HFFc6 (cell line): ENCODE measurements around the gene ATP6V0E2. TPM values are rescaled to one million over a fixed set of nuclear protein-coding genes. Genes with fewer than 3 reads are reported as not detected.

Source experiments
- DNase-seq: peaks from one replicate; pipeline ENCODE4 v3.0.0-alpha.2; 2018
- H3K27ac Mint-ChIP-seq: 2 replicates; pipeline ENCODE4 v1.8.0; 2020; ENCODE audit warnings: mild to moderate bottlenecking, mixed read lengths
- H3K27me3 Mint-ChIP-seq: 2 replicates; pipeline ENCODE4 v1.8.0; 2021; ENCODE audit warnings: mild to moderate bottlenecking, moderate library complexity, mixed read lengths; ENCODE audit not compliant: insufficient read depth
- H3K36me3 Mint-ChIP-seq: 2 replicates; pipeline ENCODE4 v1.8.0; 2021; ENCODE audit warnings: low read depth, mixed read lengths
- H3K4me1 Mint-ChIP-seq: 2 replicates; pipeline ENCODE4 v1.8.0; 2020; ENCODE audit warnings: low read depth, mixed read lengths
- H3K4me3 Mint-ChIP-seq: 2 replicates; pipeline ENCODE4 v1.8.0; 2020; ENCODE audit warnings: mild to moderate bottlenecking, moderate library complexity, mixed read lengths
- H3K9me3 Mint-ChIP-seq: 2 replicates; pipeline ENCODE4 v1.8.0; 2020; ENCODE audit warnings: mild to moderate bottlenecking, mixed read lengths
- total RNA-seq, 6 experiments: library from RNA; stranded (reverse); fragmentation: NEBNext Ultra II Directional; extraction: Animal tissue kit (Norgen Biotek cat#: 25700); gene quantifications; 2 replicates in 1 of 6; 3 replicates in 5 of 6; pipeline ENCODE4 v1.2.3, GENCODE V29; 2021
- TF ChIP-seq, protein P1 (sequence below): fragments of 200-600 bp; sonication (generic); IDR thresholded peaks from 2 replicates; pipeline ENCODE4 v1.5.0; 2021; ENCODE audit warnings: antibody characterized with exemption, mild to moderate bottlenecking

Gene ATP6V0E2
- total RNA-seq, 6 experiments from 2014 or later, result 40.9 to 54.8 (median 48.0) TPM

DNA sequence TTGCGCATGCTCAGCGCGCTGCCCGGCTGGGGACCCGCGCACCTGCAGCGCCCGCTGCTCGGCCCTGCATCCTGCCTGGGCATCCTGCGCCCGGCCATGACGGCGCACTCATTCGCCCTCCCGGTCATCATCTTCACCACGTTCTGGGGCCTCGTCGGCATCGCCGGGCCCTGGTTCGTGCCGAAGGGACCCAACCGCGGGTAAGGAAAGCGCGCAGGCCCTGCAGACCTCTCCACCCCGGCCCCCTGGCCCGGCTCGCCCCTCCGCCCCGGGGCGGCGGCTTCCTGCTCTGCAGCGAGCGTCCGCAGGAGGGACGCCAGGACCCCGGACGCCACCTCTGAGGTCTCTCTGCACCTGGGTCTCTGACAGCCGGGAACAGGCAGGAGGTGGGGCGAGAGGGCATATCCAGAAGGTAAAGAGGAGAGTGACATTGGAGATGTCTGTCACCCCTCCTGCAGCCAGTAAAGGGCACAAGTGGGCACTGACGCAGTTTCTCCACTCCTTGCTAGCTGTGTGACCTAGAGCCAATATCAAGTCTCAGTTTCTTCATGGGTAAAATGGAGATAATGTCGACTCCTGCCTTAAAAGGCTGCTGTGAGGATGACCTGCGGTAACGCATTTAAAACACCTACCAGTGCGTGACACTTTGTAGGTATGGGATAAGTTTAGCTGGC is 338 bp downstream of the ATP6V0E2 start:
- H3K36me3 Mint-ChIP-seq, result no peaks in the 10 kb centered on the region
- H3K27ac Mint-ChIP-seq, result peak overlapping the region; percentile 93; the same call in 1 of the 2 replicates
- H3K27me3 Mint-ChIP-seq, result no peaks in the 10 kb centered on the region
- TF ChIP-seq, protein P1, sequence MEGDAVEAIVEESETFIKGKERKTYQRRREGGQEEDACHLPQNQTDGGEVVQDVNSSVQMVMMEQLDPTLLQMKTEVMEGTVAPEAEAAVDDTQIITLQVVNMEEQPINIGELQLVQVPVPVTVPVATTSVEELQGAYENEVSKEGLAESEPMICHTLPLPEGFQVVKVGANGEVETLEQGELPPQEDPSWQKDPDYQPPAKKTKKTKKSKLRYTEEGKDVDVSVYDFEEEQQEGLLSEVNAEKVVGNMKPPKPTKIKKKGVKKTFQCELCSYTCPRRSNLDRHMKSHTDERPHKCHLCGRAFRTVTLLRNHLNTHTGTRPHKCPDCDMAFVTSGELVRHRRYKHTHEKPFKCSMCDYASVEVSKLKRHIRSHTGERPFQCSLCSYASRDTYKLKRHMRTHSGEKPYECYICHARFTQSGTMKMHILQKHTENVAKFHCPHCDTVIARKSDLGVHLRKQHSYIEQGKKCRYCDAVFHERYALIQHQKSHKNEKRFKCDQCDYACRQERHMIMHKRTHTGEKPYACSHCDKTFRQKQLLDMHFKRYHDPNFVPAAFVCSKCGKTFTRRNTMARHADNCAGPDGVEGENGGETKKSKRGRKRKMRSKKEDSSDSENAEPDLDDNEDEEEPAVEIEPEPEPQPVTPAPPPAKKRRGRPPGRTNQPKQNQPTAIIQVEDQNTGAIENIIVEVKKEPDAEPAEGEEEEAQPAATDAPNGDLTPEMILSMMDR, result no peak
- DNase-seq, result no peak
- peaks cover 21% of the 10 kb centered on the region for H3K4me1 Mint-ChIP-seq
- H3K9me3 Mint-ChIP-seq, result no peaks in the 10 kb centered on the region
- H3K4me3 Mint-ChIP-seq, result peak overlapping the region; percentile 91

DNA sequence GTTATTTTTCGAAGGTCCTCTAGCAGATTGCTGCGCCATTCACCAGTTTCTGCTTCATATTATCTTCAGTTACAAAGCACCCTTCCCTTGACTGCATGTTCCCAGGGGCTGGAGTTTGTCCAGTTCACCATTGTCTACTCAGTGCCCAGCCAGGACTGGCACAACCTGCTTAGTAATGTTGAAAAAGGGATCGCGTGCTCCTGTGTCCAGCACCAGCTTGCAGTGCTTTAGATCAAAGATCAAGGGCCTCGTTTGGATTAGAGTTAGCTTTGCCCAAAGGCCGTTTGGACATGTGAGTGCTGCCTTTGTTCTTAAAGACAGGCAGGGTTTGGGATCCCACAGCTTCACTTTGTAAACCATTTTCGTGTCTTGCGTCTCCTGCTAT is 867 bp downstream of the ATP6V0E2 start:
- Mint-ChIP-seq H3K9me3 (no peaks in the 10 kb centered on the region), H3K36me3 (no peaks in the 10 kb centered on the region), H3K27me3 (no peaks in the 10 kb centered on the region), H3K27ac (no peak overlapping the region), H3K4me1 (peaks cover 21% of the 10 kb centered on the region), H3K4me3 (peak overlapping the region; percentile 91)
- no peak for DNase-seq
- TF ChIP-seq, protein P1, result no peak

DNA sequence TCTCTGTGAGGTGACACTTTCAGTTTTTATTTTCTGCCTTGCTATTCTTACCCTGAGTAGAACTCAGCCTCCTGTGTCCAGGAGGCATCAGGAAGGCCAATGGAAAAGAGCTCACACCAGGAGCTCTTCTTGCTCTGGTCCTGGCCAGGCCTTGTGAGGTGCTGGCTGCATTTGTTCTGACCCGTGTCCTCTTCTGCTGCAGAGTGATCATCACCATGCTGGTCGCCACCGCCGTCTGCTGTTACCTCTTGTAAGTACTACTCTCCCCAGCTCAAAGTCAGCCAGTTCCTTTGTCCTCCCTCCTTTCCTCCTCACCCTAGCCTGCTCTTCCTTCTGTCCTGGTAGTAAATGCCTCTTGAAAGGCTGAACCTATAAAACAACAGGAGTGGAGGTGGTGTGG is 1.6 kb downstream of the ATP6V0E2 start:
- no peak for DNase-seq
- H3K27ac Mint-ChIP-seq, result no peak overlapping the region
- H3K36me3 Mint-ChIP-seq, result no peaks in the 10 kb centered on the region
- H3K4me3 Mint-ChIP-seq, result no peak overlapping the region; the same call in 1 of the 2 replicates
- H3K9me3 Mint-ChIP-seq, result no peaks in the 10 kb centered on the region
- no peaks in the 10 kb centered on the region for H3K27me3 Mint-ChIP-seq
- H3K4me1 Mint-ChIP-seq, result peaks cover 21% of the 10 kb centered on the region
- TF ChIP-seq, protein P1, result no peak

DNA sequence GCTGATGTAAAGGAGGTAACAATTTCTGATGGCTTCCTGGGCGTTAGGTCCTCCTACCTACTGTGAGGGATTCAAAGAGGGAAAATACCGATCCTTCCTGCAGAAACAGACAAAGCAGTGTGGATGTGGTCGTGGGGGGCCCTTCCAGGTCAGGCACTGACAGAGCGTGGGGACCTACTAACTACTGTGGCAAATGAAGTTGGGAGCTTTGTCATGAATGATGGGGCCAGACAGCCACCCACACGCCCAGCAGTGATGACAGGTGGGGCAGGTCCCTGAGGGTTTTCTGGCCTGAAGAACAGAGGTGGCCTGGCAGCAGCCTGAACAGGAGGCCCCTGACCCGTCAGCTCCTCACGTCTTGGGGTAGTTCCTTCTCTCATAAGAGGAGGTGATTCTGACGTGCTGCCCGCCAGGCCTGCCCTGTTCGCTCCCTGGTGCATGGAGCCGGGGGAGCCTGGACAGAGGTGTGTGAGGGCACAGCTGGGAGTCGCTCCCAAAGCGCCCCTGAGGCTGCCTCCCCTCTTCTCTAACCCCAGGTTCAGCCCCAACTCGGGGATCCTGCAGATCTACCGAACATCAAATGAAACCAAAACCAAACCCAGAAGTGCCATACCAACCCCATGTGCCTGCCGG is 4.2 kb downstream of the ATP6V0E2 start:
- DNase-seq, result no peak
- TF ChIP-seq, protein P1, result no peak
- Mint-ChIP-seq H3K27me3 (no peaks in the 10 kb centered on the region; the same call in 1 of the 2 replicates), H3K9me3 (no peaks in the 10 kb centered on the region), H3K4me1 (peaks cover 14% of the 10 kb centered on the region), H3K4me3 (no peak overlapping the region), H3K36me3 (no peaks in the 10 kb centered on the region), H3K27ac (no peak overlapping the region)

DNA sequence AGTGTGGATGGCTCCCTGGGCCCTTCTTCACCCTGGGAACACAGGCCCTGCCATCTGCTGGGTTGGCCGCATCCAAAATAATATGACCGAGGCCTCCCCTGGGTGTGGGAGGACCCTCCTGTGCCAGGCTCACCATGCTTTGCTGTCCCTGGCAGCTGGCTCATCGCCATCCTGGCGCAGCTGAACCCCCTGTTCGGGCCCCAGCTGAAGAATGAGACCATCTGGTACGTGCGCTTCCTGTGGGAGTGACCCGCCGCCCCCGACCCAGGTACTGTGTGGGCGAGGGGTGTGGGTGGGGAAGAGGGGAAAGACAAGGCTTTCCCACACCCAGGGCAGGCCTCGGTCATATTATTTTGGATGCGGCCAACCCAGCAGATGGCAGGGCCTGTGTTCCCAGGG is 4.8 kb downstream of the ATP6V0E2 start:
- no peaks in the 10 kb centered on the region for H3K9me3 Mint-ChIP-seq
- no peak for DNase-seq
- peaks cover 12% of the 10 kb centered on the region for H3K4me1 Mint-ChIP-seq
- no peak overlapping the region for H3K27ac Mint-ChIP-seq
- H3K4me3 Mint-ChIP-seq, result no peak overlapping the region
- no peaks in the 10 kb centered on the region; the same call in 1 of the 2 replicates for H3K27me3 Mint-ChIP-seq
- H3K36me3 Mint-ChIP-seq, result no peaks in the 10 kb centered on the region
- TF ChIP-seq, protein P1, result no peak
